HEK293 (cell line): ENCODE results near the gene TWF2.

Experiments
- HOXA7 ChIP-seq: sonication (generic); formaldehyde crosslinking; IDR thresholded peaks from 2 replicates; pipeline ENCODE4 v1.8.1; 2022; ENCODE audit warnings: missing genetic modification reagents, borderline replicate concordance
- TCF7L2 ChIP-seq: IDR thresholded peaks from 2 replicates; pipeline ENCODE4 v1.6.1; 2011; ENCODE audit warnings: low read depth, mild to moderate bottlenecking, inconsistent platforms, low read length, moderate library complexity, borderline replicate concordance
- ZNF140 ChIP-seq: fragments of 450-650 bp; formaldehyde crosslinking; IDR thresholded peaks from 2 replicates; pipeline ENCODE4 v1.5.1; 2016; ENCODE audit warnings: missing biosample characterization, missing genetic modification characterization
- ZNF146 ChIP-seq: fragments of 450-650 bp; formaldehyde crosslinking; IDR thresholded peaks from 2 replicates; pipeline ENCODE4 v1.5.1; 2016; ENCODE audit warnings: missing biosample characterization, missing genetic modification characterization
- ZNF211 ChIP-seq: fragments of 450-650 bp; formaldehyde crosslinking; IDR thresholded peaks from 2 replicates; pipeline ENCODE4 v1.5.1; 2016; ENCODE audit warnings: low read depth, missing biosample characterization, missing genetic modification characterization
- ZNF274 ChIP-seq, 2 experiments: fragments of 200-500 bp in 1 of 2; fragments of 450-650 bp in 1 of 2; sonication (Bioruptor generic) in 1 of 2; formaldehyde crosslinking in 1 of 2; IDR thresholded peaks; 2 replicates each; pipeline versions ENCODE4 v1.5.1 to v1.6.1; 2014 to 2016; ENCODE audit warnings: borderline replicate concordance in 1 of 2, inconsistent platforms in 1 of 2, low read length in 1 of 2, missing biosample characterization in 1 of 2, missing genetic modification characterization in 1 of 2
- ZNF335 ChIP-seq: fragments of 450-650 bp; formaldehyde crosslinking; conservative IDR thresholded peaks from 2 replicates; pipeline ENCODE4 v1.5.1; 2016; ENCODE audit warnings: missing biosample characterization, missing genetic modification characterization
- ZNF792 ChIP-seq: fragments of 450-650 bp; formaldehyde crosslinking; IDR thresholded peaks from 2 replicates; pipeline ENCODE4 v1.5.1; 2016; ENCODE audit warnings: missing biosample characterization, missing genetic modification characterization
- TF ChIP-seq, protein P1 (sequence below): fragments of 450-650 bp; formaldehyde crosslinking; IDR thresholded peaks from 2 replicates; pipeline ENCODE4 v1.5.1; 2016; ENCODE audit warnings: missing biosample characterization, missing genetic modification characterization
- TF ChIP-seq, protein P2 (sequence below): fragments of 450-650 bp; formaldehyde crosslinking; IDR thresholded peaks from 2 replicates; pipeline ENCODE4 v1.5.1; 2016; ENCODE audit warnings: missing biosample characterization, missing genetic modification characterization
- TF ChIP-seq, protein P3 (sequence below): fragments of 450-650 bp; formaldehyde crosslinking; IDR thresholded peaks from 2 replicates; pipeline ENCODE4 v1.5.1; 2017; ENCODE audit warnings: missing biosample characterization, missing genetic modification characterization

DNA sequence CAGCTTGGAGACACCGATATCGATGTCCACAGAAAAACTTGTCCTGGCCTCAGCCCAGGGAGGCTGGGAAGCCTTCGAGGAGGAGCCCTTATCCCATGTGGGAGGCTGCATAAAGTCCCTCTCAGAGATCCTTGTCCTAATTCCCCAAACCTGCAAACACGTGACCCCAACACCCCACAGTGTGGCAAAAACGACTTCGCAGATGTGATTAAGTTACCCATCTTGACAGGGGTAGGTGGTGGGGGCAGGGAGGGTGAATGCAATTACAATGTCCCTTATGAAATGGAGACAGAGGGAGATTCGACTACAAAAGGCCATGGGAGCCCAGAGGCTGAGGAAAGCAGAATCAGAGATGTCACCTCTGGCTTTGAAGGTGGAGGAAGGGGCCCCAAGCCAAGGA, 11.2 kb downstream of the TWF2 start:
- TF ChIP-seq, protein P1, sequence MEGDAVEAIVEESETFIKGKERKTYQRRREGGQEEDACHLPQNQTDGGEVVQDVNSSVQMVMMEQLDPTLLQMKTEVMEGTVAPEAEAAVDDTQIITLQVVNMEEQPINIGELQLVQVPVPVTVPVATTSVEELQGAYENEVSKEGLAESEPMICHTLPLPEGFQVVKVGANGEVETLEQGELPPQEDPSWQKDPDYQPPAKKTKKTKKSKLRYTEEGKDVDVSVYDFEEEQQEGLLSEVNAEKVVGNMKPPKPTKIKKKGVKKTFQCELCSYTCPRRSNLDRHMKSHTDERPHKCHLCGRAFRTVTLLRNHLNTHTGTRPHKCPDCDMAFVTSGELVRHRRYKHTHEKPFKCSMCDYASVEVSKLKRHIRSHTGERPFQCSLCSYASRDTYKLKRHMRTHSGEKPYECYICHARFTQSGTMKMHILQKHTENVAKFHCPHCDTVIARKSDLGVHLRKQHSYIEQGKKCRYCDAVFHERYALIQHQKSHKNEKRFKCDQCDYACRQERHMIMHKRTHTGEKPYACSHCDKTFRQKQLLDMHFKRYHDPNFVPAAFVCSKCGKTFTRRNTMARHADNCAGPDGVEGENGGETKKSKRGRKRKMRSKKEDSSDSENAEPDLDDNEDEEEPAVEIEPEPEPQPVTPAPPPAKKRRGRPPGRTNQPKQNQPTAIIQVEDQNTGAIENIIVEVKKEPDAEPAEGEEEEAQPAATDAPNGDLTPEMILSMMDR (tag by site-specific recombination): no peak
- no peak for TF ChIP-seq ZNF140
- TF ChIP-seq, protein P2, sequence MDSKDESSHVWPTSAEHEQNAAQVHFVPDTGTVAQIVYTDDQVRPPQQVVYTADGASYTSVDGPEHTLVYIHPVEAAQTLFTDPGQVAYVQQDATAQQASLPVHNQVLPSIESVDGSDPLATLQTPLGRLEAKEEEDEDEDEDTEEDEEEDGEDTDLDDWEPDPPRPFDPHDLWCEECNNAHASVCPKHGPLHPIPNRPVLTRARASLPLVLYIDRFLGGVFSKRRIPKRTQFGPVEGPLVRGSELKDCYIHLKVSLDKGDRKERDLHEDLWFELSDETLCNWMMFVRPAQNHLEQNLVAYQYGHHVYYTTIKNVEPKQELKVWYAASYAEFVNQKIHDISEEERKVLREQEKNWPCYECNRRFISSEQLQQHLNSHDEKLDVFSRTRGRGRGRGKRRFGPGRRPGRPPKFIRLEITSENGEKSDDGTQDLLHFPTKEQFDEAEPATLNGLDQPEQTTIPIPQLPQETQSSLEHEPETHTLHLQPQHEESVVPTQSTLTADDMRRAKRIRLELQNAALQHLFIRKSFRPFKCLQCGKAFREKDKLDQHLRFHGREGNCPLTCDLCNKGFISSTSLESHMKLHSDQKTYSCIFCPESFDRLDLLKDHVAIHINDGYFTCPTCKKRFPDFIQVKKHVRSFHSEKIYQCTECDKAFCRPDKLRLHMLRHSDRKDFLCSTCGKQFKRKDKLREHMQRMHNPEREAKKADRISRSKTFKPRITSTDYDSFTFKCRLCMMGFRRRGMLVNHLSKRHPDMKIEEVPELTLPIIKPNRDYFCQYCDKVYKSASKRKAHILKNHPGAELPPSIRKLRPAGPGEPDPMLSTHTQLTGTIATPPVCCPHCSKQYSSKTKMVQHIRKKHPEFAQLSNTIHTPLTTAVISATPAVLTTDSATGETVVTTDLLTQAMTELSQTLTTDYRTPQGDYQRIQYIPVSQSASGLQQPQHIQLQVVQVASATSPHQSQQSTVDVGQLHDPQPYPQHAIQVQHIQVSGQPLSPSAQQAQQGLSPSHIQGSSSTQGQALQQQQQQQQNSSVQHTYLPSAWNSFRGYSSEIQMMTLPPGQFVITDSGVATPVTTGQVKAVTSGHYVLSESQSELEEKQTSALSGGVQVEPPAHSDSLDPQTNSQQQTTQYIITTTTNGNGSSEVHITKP (tag by site-specific recombination): no peak
- TF ChIP-seq, protein P3, sequence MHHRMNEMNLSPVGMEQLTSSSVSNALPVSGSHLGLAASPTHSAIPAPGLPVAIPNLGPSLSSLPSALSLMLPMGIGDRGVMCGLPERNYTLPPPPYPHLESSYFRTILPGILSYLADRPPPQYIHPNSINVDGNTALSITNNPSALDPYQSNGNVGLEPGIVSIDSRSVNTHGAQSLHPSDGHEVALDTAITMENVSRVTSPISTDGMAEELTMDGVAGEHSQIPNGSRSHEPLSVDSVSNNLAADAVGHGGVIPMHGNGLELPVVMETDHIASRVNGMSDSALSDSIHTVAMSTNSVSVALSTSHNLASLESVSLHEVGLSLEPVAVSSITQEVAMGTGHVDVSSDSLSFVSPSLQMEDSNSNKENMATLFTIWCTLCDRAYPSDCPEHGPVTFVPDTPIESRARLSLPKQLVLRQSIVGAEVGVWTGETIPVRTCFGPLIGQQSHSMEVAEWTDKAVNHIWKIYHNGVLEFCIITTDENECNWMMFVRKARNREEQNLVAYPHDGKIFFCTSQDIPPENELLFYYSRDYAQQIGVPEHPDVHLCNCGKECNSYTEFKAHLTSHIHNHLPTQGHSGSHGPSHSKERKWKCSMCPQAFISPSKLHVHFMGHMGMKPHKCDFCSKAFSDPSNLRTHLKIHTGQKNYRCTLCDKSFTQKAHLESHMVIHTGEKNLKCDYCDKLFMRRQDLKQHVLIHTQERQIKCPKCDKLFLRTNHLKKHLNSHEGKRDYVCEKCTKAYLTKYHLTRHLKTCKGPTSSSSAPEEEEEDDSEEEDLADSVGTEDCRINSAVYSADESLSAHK (tag by site-specific recombination): no peak
- TF ChIP-seq HOXA7: no peak
- TF ChIP-seq ZNF792 (tag by site-specific recombination): no peak
- TF ChIP-seq ZNF146: no peak
- no peak for TF ChIP-seq TCF7L2
- no peak for TF ChIP-seq ZNF274 (IDR thresholded peaks at IDR 0.05; ENCODE audit: low read length)
- TF ChIP-seq ZNF274 (tag by site-specific recombination; IDR thresholded peaks at IDR 0.05; ENCODE audit: borderline replicate concordance): no peak
- TF ChIP-seq ZNF335 (tag by site-specific recombination): no peak
- no peak for TF ChIP-seq ZNF211 (tag by site-specific recombination)
